Measurements from ENCODE around the gene DPF3. TPM values are rescaled to one million over a fixed set of nuclear protein-coding genes. Genes with fewer than 3 reads are reported as not detected.

DPF3 gene
- total and polyA plus RNA-seq, 2 of the 13 experiments (the other 11 are each of a cell fraction or from before 2014, with no cell fraction given): 0.09 to 0.60 TPM

DNA sequence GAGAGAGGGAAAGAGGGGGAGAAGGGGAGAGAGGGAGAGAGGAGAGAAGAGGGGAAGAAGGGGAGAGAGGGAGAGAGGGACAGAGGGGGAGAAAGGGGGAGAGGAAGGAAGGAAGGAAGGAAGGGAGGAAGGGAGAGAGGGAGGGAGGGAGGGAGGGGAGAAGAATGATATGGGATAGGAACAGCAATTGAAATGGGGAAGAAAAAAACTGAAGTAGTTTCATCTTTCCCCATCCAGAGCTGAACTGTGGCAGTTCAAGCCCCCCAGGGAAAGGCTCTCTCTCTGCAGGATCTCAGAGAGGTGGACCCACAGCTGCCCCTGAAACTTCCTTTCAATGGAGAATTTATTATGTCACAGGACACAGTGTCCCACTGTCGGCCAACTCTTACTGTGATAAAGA, 136.9 kb downstream of the DPF3 start:
- WGBS (ENCODE audit: low lambda C conversion rate): 0% methylated on average over 1 of the region's 1 CpG
- Histone ChIP-seq H4K20me1 (ENCODE audit: insufficient read depth, low read length) (no peaks in the 10 kb centered on the region), H3K27me3 (ENCODE audit: control insufficient read depth in 1 of 2, insufficient read depth in 2 of 2, low read length in 2 of 2) (no peaks in the 10 kb centered on the region), H3K36me3 (replicated peaks in 1 of 2; ENCODE audit: control insufficient read depth in 1 of 2, insufficient read depth in 2 of 2, low read length in 2 of 2) (no peaks in the 10 kb centered on the region), H3K9ac (ENCODE audit: insufficient read depth, low read depth, low read length) (no peak overlapping the region), H3K4me2 (ENCODE audit: low read depth, low read length) (no peak overlapping the region), H3K9me3 (ENCODE audit: low read length) (peaks cover 31% of the 10 kb centered on the region), H3K27ac (ENCODE audit: extremely low read length, insufficient read depth, low read length) (no peak overlapping the region), H3K4me1 (ENCODE audit: insufficient read depth, low read length) (no peaks in the 10 kb centered on the region), H3K4me3 (replicated peaks in 1 of 3; ENCODE audit: insufficient read depth in 1 of 3, low read depth in 2 of 3, low read length in 3 of 3) (no peak overlapping the region), H2AFZ (ENCODE audit: low read length) (no peak overlapping the region), H3K79me2 (ENCODE audit: insufficient read depth, low read length) (no peaks in the 10 kb centered on the region)
- in situ Hi-C loops (cut with HindIII; ENCODE audit: extremely low pct_ligation_motif_present, low pct_unique_long_range_greater_than_20kb) (no loop called here), intact Hi-C loops (cut with micrococcal nuclease; ENCODE audit: unreplicated experiment) (no loop called here)
- ChIA-PET POLR2A (no interaction called here), CTCF (ENCODE audit: low intra/inter-chr PET ratio, low total read pairs) (no interaction called here)
- FAIRE-seq (no peak), DNase-seq (ENCODE audit: low spot score) (no peak), ATAC-seq (no peak)
- TF ChIP-seq, protein P1, sequence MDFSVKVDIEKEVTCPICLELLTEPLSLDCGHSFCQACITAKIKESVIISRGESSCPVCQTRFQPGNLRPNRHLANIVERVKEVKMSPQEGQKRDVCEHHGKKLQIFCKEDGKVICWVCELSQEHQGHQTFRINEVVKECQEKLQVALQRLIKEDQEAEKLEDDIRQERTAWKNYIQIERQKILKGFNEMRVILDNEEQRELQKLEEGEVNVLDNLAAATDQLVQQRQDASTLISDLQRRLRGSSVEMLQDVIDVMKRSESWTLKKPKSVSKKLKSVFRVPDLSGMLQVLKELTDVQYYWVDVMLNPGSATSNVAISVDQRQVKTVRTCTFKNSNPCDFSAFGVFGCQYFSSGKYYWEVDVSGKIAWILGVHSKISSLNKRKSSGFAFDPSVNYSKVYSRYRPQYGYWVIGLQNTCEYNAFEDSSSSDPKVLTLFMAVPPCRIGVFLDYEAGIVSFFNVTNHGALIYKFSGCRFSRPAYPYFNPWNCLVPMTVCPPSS (IDR thresholded peaks at IDR 0.05): no peak
- no peak for TF ChIP-seq ZNF615 (CRISPR knock-in tag; IDR thresholded peaks at IDR 0.05; ENCODE audit: borderline replicate concordance)
- no peak for TF ChIP-seq SPEN (CRISPR knock-in tag; IDR thresholded peaks at IDR 0.05; ENCODE audit: low read depth)
- TF ChIP-seq HNRNPK (IDR thresholded peaks at IDR 0.05; ENCODE audit: low read depth, low read length, poor library complexity, severe bottlenecking): peak; percentile 59
- TF ChIP-seq PCBP2 (optimal IDR thresholded peaks at IDR 0.05; ENCODE audit: low read depth, low read length, poor library complexity, severe bottlenecking): peak; percentile 60
- TF ChIP-seq TOPORS (CRISPR knock-in tag; IDR thresholded peaks at IDR 0.05): no peak
- TF ChIP-seq ZSCAN30 (CRISPR knock-in tag; IDR thresholded peaks at IDR 0.05): no peak
- TF ChIP-seq SMAD1 (CRISPR knock-in tag; IDR thresholded peaks at IDR 0.05; ENCODE audit: borderline replicate concordance, low read depth): no peak
- no peak for TF ChIP-seq PPARG (CRISPR knock-in tag; conservative IDR thresholded peaks at IDR 0.05)
- TF ChIP-seq ZNF704 (CRISPR knock-in tag; IDR thresholded peaks at IDR 0.05; ENCODE audit: borderline replicate concordance): no peak
- no TSS peak for BruUV-seq (replicated peaks)
